ENCODE results near the gene HIGD1B. TPM values are rescaled to one million over a fixed set of nuclear protein-coding genes. Genes with fewer than 3 reads are reported as not detected.

Gene HIGD1B
- total and polyA plus RNA-seq, 2 of the 13 experiments (the other 11 are each of a cell fraction or from before 2014, with no cell fraction given): not detected

- TF ChIP-seq, protein P1, sequence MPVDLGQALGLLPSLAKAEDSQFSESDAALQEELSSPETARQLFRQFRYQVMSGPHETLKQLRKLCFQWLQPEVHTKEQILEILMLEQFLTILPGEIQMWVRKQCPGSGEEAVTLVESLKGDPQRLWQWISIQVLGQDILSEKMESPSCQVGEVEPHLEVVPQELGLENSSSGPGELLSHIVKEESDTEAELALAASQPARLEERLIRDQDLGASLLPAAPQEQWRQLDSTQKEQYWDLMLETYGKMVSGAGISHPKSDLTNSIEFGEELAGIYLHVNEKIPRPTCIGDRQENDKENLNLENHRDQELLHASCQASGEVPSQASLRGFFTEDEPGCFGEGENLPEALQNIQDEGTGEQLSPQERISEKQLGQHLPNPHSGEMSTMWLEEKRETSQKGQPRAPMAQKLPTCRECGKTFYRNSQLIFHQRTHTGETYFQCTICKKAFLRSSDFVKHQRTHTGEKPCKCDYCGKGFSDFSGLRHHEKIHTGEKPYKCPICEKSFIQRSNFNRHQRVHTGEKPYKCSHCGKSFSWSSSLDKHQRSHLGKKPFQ (CRISPR knock-in tag; IDR thresholded peaks at IDR 0.05; ENCODE audit: insufficient replicate concordance): peak; percentile 41
- TF ChIP-seq STAG1 (CRISPR knock-in tag; IDR thresholded peaks at IDR 0.05) (no peak), MTF2 (CRISPR knock-in tag; IDR thresholded peaks at IDR 0.05; ENCODE audit: borderline replicate concordance) (no peak; the same call in 1 of the 2 replicates), ZNF7 (CRISPR knock-in tag; IDR thresholded peaks at IDR 0.05) (no peak; the same call in 1 of the 2 replicates), KDM6A (CRISPR knock-in tag; IDR thresholded peaks at IDR 0.05; ENCODE audit: low read depth) (no peak), ZNF709 (CRISPR knock-in tag; IDR thresholded peaks at IDR 0.05) (0 out of 2 replicates have a peak, but pooled peaks have one; percentile 93), CHCHD3 (CRISPR knock-in tag; IDR thresholded peaks at IDR 0.05) (no peak), HBP1 (CRISPR knock-in tag; IDR thresholded peaks at IDR 0.05; ENCODE audit: low read depth) (no peak; the same call in 1 of the 2 replicates), PLRG1 (conservative IDR thresholded peaks at IDR 0.05) (no peak), TMF1 (CRISPR knock-in tag; IDR thresholded peaks at IDR 0.05; ENCODE audit: low read depth) (peak; percentile 97), ZSCAN5A (CRISPR knock-in tag; IDR thresholded peaks at IDR 0.05; ENCODE audit: borderline replicate concordance) (peak; percentile 93), ZNF431 (CRISPR knock-in tag; IDR thresholded peaks at IDR 0.05; ENCODE audit: borderline replicate concordance, low read depth) (peak; percentile 56; the same call in 1 of the 2 replicates), ZFYVE20 (CRISPR knock-in tag; IDR thresholded peaks at IDR 0.05; ENCODE audit: borderline replicate concordance, low read depth) (no peak), RARA (CRISPR knock-in tag; IDR thresholded peaks at IDR 0.05) (peak; percentile 53), BRF2 (CRISPR knock-in tag; IDR thresholded peaks at IDR 0.05) (peak; percentile 90; the same call in 1 of the 2 replicates), MNT (IDR thresholded peaks at IDR 0.05) (peak; percentile 82)
Measured at GRCh38 chr17:44899074-44899782, 51.5 kb downstream of the HIGD1B start, which contains the start of gene EFTUD2 (continued).

Data from HepG2 (cell line).